Left cardiac atrium (tissue), 4 donors: ENCODE results near the gene HDGF. TPM values are rescaled to one million over a fixed set of nuclear protein-coding genes. Genes with fewer than 3 reads are reported as not detected.

Source experiments
- ATAC-seq, 2 donors: fragments of 200-7000 bp; cut with Tn5 transposase; one replicate each; pipeline ENCODE4 v1.9.1; 2020; ENCODE audit warnings: mild to moderate bottlenecking in 2 of 2, moderate library complexity in 2 of 2
- DNase-seq: peaks from one replicate; pipeline ENCODE4 v3.0.0-alpha.2; 2020
- intact Hi-C, 2 donors: fragments of 100-400 bp; cut with DNase I; formaldehyde crosslinking; loops; one replicate each; pipeline versions ENCODE4 v1.14.1 to v1.15.1; 2022 to 2023
- long read RNA-seq: library from polyadenylated mRNA; unstranded; transcript quantifications from one replicate; pipeline ENCODE4 v2.0.0, GENCODE V29; 2021
- total RNA-seq, 2 donors: library from RNA; stranded (reverse); fragmentation: NEBNext Ultra II Directional; extraction: Animal tissue kit (Norgen Biotek cat#: 25700); gene quantifications; one replicate each; pipeline ENCODE4 v1.2.1, GENCODE V29; 2021
- donor health status: DM: no; HTN: yes; CAD: no.
- donor health status: DM: no; HTN: yes; CAD: no; lungs with severe emphysema.
- donor health status: DM: yes; HTN: yes; CAD: no.
- donor health status: Dilated cardiomyopathy.

Gene HDGF
- 100 to 1,000 TPM; 139 to 156 TPM for total RNA-seq
- long read RNA-seq, transcript HDGF-201 (6 exons, 2,380 nt) = major isoform, 47 of 69 reads
- long read RNA-seq, partial matches to known transcripts = 18 of 69 reads
- long read RNA-seq, other reads (novel, unspliced or antisense) = 2 of 69 reads

DNA sequence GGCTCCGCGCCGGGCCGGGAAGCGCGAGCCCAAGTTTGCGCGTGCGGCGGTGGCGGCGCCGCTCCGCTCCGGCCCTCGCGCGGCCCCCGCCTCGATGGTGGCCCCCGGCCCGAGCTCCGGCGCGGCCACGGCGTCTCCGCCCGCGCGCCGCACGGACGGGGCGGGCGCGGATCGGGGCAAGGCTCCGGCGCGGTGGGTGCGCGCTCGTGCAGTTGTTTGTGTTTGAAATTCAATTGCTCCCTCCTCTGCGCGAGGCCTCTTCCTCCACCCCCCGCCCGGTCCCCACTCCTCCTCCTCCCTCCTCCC, at the start of gene HDGF:
HDGF (minus strand) TSS at position 225 of the 306 bp plus-strand sequence. CDS start 246 bp downstream, outside the sequence.
- no peak for ATAC-seq
- DNase-seq = no peak
- intact Hi-C loops = loop anchor here in 1 of 2 donors (2.0 kb wide), 1 partner anchor 15 kb away; the partner anchor contains the start of gene PRCC

DNA sequence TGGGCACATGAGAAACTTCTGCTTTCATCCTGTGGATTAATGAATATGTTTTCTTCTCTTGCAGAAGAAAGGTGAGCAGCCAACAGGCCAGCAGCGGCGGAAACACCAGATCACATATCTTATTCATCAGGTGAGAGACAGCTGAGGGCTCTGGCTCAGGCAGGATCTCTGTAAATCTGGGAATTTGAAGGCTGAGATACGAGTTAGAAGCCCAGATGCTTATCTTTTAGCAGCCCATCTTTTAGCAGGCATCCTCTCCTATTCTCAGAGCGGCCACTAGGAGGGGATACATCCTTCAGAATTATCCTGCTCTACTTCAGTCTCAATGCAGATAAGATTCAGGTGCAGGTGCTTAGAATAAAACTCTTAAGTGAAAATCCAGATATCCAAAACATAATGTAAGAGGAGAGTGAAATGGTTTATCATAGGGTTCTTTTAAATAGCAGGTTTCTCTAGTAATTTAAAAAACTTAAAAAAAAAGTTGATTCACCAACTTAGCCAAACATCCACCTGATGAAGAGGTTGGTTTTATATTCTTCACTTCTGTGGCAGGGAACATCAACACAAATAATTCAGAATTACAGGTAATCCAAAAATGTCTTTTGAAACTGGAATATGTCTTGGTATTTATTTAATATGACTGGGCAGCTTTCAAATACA, 45.9 kb upstream of the HDGF start:
- peak in 1 of 2 donors; percentile 40 for ATAC-seq
- DNase-seq = no peak
- intact Hi-C loops = no loop called here

DNA sequence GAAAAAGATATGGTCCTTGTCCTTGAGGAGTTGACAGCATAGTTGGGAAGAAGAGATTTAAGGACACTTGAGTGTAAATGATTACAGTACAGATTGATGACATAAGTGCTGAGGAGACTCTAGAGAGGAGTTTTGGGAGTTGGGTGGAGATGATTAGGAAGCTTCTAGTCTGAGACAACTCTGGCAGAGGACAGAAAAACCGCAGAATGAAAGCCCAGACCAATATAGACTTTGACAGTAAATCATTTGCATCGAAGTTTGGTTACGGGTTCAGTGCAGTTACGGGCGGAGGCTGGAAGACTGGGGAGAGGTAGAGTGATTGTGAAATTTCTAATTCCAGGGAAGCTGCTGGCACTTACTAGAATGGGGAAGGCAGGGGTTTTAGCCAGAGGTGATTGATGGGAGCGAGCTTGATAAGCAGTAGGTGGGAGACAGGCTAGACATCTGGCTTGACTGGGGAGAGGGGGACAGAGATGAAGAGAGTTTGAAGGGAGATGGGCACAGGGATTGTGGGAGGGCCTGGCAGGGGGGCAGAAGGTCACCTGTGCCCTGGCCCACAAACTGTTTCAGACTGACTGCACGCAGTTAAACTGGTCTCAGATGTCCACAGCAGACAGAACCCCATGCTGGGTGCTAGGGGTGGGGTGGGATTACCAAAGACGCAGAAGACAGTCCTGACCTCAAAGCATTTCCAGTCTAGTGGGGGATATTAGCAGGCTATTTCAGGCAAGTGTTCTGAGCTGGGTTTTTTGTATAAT, 45.0 kb upstream of the HDGF start:
- intact Hi-C loops = no loop called here
- ATAC-seq (peak in 1 of 2 donors; percentile 25), DNase-seq (no peak)

DNA sequence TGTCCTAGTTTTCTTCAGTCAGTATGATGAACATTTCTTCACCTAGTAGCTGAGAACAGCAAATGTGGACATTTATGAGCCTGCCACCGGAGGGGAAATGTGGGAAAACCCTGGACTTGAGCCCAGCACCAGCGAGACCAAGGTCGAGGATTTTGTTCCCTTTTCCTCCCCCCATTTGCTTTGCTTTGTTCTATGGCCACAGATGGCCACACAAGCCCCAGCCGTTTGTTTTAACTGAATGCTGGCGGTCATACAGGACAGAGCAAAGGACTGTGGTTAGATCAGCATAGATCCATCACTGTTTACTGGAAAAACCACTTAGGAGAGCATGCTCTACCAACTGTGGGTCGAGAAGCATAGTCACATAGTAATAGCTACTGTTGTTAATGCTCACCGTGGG, 44.3 kb upstream of the HDGF start:
- ATAC-seq (no peak), DNase-seq (no peak)
- intact Hi-C loops = no loop called here

DNA sequence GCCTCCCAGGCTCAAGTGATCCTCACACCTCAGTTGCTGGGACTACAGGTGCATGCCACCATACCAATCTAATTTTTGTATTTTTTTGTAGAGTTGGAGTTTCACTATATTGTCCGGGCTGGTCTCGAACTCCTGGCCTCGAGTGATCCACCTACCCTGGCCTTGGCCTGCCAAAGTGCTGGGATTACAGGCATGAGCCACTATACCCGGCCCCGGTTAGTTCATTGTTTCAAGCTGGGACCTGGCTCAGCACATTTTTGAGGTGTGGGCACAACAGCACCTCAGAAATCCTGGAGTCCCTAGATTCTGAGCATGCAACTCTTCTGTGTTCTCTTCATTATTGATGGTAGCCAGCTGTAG, 43.9 kb upstream of the HDGF start:
- intact Hi-C loops = no loop called here
- ATAC-seq = no peak

DNA sequence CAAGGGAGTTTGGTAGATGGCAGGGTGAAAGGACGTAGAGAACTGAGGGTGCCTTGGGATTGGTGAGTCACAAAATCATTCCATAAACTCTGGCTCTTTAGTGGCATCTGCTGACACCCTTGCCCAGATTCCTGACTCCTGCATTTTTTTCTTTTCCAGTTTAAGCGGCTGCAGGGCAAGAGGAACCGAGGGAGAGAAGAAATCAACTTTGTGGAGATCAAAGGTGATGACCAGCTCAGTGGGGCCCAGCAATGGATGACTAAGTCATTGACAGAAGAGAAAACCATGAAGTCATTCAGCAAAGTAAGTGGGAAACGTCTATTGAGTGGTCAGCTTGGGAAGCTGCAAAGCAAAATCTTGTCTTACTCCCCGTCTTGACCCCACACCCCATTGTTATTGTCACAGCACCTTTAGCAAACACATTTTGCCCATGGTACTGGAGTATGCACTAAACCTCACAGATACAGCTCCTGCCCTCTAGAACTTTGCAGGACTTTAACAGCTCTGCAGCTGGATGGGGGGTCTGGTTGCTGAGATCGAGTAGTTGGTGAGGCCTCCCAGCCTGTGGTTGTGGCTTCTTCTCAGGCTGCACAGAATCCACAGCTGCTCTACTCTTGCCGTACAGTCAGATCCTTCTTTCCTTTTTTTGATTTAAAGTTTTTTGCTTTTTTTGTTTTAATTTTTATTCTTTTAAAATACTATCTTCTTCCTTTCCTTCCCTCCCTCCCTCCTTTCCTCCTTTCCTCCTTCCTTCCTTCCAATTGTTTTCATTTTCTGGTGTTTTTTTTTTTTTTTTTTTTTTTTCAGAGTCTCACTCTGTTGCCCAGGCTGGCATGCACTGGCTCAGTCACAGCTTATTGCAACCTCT, 43.3 kb upstream of the HDGF start:
- ATAC-seq = no peak
- DNase-seq = no peak
- intact Hi-C loops = no loop called here

More for the DNA sequence above, 43.9 kb upstream of the HDGF start:
- DNase-seq = no peak

DNA sequence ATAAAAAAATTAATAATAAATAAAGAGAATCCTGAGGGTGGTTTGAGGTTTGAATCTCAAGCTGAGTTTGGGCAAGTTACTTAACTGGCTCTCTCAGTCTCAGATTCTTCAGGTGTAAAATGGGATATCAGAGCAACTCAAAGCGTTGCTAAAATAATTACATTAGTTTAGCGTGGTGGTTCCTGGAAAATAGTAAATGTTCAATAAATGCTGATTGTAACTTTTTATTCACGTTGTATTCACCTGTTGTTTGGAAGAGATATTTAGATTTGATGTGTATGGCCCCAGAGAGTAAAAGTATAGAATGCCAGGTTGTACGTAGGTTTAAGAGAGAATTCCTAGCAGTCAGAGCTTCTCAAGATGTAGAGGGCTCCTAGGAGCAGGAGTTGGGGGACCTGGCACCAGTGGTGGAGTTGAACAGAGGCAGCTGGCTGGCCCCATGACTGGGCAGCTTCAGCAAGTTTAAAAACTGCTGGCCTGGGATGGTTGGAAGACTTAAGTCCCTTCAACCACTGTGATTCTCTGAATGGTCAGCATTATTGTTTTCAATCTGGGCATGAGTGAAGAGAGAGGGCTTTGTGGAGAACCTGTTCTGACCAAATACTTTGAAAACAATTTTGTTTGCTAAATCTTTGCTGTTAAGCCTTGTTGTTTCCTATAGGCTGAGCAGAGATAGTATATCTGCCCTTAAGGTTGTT, 38.3 kb upstream of the HDGF start:
- intact Hi-C loops = no loop called here
- DNase-seq = no peak
- ATAC-seq = no peak

DNA sequence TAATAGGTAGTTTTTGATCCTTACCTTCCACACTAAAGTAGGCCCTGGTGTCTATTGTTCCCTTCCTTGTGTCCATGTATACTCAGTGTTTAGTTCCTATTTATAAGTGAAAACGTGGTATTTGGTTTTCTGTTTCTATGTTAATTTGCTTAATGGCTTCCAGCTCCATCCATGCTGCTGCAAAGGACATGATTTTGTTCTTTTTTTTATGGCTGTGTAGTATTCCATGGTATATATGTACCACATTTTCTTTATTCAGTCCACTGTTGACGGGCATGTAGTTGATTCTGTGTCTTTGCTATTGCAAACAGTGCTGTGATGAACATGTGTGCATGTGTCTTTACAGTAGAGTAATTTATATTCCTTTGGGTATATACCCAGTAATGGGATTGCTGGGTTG, 36.7 kb upstream of the HDGF start:
- intact Hi-C loops = no loop called here
- no peak for DNase-seq
- no peak for ATAC-seq

DNA sequence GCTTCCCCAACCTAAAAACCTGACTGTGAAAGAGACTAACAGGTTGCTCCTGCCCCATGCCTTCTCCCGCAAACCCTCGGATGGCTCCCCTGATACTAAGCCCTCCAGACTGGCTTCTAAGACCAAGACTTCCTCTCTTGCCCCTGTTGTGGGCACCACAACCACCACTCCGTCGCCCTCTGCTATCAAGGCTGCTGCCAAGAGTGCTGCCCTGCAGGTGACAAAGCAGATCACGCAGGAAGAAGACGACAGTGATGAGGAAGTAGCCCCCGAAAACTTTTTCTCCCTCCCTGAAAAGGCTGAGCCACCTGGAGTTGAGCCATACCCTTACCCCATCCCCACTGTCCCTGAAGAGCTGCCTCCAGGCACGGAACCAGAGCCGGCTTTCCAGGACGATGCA, 35.2 kb upstream of the HDGF start:
- intact Hi-C loops = no loop called here
- DNase-seq = no peak
- no peak for ATAC-seq

DNA sequence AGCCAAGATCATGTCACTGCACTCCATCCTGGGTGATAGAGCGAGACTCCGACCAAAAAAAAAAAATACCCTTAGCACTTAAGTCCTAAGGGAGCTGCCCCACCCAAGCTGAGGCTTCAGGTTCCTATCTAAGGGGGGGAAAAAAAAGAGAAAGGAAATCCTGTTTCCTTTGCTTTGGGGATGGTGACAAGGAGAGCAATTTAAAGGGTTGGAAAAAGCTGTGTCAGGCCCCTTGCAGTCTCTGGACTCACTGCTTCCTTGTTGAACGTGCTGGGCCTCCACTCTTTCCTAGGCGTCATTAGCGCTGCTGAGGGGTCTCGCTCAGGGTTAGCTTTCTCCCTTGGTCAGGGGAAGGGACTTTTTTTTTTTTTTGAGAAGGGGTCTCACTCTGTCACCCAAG, 34.0 kb upstream of the HDGF start:
- ATAC-seq (no peak), DNase-seq (no peak)
- intact Hi-C loops = no loop called here

DNA sequence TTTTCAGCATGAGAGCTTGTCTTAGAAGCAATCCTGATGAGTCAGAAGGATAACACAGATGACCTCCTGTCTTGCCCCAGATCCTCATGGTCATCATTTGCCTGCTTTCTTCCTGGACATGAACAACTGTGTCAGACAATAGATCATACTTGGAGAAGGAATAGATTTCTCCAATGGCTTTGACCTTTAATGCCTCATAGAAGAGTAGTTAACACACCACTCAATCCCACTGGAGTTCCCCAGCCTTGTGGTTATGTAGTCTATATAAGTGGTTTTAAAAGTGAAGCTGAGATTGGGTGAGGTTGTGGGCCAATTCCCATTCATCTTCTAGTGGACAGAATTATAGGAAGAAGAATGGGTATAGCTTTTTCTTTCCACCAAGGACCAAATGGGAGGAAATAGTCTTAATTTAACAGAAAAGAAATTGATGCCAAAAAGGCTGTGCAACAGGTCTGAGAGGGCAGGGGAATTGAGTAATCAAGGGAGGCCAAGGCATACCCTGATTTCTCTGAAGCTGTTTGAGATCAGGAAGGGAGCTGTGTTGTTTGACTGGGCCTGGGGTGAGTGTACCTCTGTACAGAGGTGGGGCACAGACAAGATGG, 30.2 kb upstream of the HDGF start:
- intact Hi-C loops = no loop called here
- DNase-seq (no peak), ATAC-seq (peak in 1 of 2 donors; percentile 79)

DNA sequence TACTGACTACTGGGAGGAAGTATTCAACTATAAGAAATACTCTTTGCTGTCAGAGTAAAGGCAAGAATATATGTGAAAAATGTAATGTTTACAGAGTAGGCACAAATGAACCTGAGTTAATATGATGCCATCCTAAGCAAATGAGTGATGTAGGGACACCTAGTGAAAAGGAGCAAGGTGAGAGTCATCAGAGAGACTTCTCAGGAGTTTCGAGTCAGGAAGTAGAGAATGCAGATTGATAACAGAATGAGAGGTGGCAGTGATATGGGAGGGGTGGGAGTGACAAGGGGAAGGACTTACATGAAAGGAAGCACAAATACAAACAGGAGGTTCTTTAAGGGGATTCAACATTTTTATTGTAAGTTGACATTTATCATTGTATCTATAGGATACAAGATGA, 26.1 kb upstream of the HDGF start:
- DNase-seq (no peak), ATAC-seq (no peak)
- intact Hi-C loops = no loop called here

DNA sequence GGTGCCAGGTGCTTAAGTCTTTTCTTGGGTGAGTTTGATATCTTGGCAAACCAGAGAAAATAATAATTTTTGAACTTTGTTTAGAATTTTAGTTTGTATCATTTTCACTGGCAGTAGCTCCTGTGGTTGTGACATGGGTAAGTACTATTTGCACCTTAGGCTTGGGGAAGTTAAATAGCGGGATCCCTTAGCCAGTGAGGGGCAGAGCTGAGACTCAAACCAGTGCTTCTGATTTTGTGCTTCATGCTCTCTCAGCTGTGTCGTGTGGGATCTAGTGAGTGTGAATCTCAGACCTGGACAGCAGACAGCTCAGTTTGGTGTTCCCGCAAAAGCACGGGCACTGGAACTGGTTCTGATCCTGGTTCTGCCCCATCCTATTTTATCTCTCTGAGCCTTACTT, 25.5 kb upstream of the HDGF start:
- no peak for ATAC-seq
- no peak for DNase-seq
- intact Hi-C loops = no loop called here

DNA sequence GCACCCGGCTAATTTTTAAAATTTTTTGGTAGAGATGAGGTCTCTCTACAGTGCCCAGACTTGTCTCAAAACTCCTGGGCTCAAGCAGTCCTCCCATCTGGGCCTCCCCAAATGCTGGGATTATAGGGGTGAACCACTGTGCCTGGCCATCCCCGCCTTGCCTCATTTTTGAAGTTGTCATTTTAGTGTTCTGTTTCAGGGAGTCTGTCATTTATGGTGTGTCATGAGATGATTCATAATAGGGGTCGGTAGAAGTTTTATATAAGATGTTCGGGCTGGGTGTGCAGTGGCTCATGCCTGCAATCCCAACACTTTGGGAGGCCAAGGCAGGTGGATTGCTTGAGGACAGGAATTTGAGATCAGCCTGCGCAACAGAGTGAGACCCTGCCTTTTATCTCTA, 24.3 kb upstream of the HDGF start:
- no peak for ATAC-seq
- intact Hi-C loops = no loop called here
- no peak for DNase-seq

DNA sequence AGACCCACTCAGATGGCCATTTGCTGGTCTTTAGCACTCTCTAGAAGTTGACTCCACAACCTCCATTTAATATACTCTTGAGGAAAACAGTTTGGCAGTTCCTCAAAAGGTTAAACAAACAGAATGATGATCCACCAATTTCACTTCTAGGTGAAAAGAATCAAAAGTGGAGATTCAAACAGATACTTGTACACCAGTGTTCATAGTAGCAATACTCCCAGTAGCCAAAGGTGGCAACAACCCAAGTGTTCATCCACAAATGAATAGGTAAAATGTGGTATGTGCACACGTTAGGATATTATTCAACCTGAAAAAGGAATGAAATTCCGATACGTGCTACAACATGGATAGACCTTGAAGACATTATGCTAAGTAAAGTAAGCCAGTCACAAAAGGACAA, 22.1 kb upstream of the HDGF start:
- intact Hi-C loops = no loop called here
- no peak for ATAC-seq
- no peak for DNase-seq

DNA sequence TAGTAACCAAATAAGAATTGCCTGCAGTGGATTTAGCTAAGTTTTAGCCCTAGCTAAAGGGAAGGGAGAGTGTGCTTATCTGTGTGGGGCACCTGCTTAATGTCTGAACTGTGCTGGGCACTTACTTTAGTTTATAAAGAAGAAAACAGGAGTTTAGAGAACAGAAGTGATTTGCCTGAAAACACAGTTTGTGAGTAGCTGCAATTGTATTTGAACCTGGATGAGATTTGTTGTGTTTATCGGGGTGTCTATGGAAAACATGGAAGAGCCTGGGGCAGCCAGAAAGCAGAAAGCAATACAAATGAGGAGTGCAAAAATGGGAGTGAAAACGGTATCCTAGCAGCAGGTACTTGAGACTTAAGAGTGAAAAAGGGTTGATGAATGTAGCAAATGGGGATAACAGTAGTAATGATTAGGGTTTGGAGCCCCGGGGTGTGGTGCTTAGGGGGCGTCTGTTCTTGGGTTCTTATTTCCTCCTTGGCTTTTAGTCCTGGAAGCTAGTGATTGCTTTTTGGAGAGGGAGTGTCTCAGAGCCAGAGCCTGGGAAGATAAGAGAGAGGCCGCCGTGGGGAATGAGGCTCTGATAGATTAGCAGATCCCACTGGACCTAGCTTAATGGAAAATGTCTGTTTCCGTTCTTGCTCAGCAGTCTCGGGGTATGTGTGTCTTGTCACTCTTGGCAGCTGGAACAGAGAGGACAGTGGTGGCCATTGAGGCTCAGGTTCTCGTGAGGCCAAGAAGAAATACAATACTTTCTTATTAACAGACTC, 21.4 kb upstream of the HDGF start:
- ATAC-seq = peak; percentile 58 to 63
- intact Hi-C loops = no loop called here
- DNase-seq = peak; percentile 56

DNA sequence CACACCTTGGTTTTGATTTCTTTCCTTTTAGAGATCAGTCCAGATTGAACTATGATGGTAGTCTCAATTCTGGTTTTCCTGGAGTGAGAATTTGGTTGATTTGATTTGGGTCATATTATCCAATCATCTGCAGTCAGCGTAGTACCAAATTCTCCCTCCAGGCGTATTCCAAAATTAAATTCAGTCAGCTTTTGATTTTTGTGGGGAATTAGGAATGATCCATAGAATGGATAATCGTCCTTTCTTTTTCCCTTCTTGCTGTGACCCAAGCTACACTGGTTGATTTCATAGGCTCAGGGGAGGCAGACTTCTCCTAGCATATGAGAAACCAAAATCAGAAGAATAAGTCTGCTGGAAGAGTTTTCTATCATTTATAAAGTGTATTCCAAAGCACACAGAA, 20.7 kb upstream of the HDGF start:
- intact Hi-C loops = no loop called here
- no peak for DNase-seq
- no peak for ATAC-seq

DNA sequence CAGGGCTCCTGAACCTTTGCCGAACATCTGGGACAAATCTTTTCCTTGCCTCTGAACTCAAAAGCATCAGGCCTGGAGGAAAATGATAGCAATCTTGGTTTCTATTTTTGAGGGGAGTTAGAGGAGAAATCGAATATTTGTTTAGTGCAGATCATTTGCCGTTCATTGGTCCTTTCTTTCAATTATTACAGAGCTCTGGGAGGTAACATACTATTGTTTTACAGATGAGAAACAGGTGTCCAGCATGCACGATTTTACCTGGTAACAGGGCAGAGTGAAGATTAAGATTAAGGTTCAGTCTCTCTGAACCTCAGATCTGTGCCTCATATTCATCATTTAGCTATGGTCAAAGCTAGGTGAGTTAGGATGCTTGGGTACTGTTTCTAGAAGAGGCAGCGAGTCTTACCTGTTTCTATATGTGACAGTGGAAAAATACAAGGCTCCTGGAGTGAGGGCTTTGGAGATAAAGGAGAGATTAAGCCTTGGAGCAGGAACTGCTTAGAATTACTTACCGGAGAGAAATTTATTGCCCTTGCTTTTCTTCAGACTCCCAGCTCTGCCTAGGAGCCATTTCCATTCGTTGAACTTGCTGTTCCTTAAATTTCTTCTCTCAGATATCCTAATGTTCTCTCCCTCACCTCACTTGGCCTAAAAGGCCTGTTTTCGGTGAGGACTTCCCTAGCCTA, 17.3 kb upstream of the HDGF start:
- intact Hi-C loops = loop anchor here in 1 of 2 donors (5.0 kb wide), 1 partner anchor 41 kb away; the partner anchor contains the start of genes ISG20L2 and METTL25B
- ATAC-seq (no peak), DNase-seq (no peak)
